PC-9 (cell line): ENCODE data around the gene LPAR4. TPM values are rescaled to one million over a fixed set of nuclear protein-coding genes. Genes with fewer than 3 reads are reported as not detected.

ENCODE experiments used
- BruUV-seq: library from RNA; stranded (reverse); fragments of 400-500 nt; replicated peaks from 2 replicates; lab custom pipeline; 2021; lab: Mats Ljungman, UMichigan
- CTCF ChIA-PET: fragments of 300-600 bp; sonication (Branson Sonifier 250); formaldehyde crosslinking; loops from one replicate; lab custom pipeline; 2022; ENCODE audit warnings: antibody characterized with exemption; lab: Charles Lee
- POLR2A ChIA-PET: fragments of 300-600 bp; sonication (Branson Sonifier 250); formaldehyde crosslinking; loops from one replicate; lab custom pipeline; 2022; ENCODE audit warnings: antibody characterized with exemption; ENCODE audit not compliant: unreplicated experiment; lab: Charles Lee
- DNase-seq, 2 experiments: peaks; one replicate each; pipeline versions ENCODE4 v3.0.0 to v3.0.0-alpha.2; 2015 to 2022; ENCODE audit warnings: mixed read lengths in 1 of 2
- H2AFZ ChIP-seq: fragments of 200-600 bp; sonication (generic); 2 replicates; pipeline ENCODE4 v1.8.1; 2017; ENCODE audit warnings: antibody characterized with exemption
- H3F3A ChIP-seq: fragments of 200-600 bp; sonication (generic); 2 replicates; pipeline ENCODE4 v1.8.1; 2017; ENCODE audit warnings: antibody characterized with exemption, mild to moderate bottlenecking, low read depth; ENCODE audit not compliant: insufficient read depth
- H3K27ac ChIP-seq: fragments of 200-600 bp; sonication (generic); 2 replicates; pipeline ENCODE4 v1.6.1; 2016; ENCODE audit warnings: mixed run types
- H3K27me3 ChIP-seq: fragments of 200-600 bp; sonication (generic); 2 replicates; pipeline ENCODE4 v1.6.1; 2016; ENCODE audit warnings: low read depth, mixed run types; ENCODE audit not compliant: insufficient read depth
- H3K36me3 ChIP-seq: fragments of 200-600 bp; sonication (generic); 2 replicates; pipeline ENCODE4 v1.6.1; 2016; ENCODE audit warnings: low read depth, mixed run types
- H3K4me1 ChIP-seq: fragments of 200-600 bp; sonication (generic); replicated peaks from 2 replicates; pipeline ENCODE4 v1.6.1; 2016; ENCODE audit warnings: mixed run types; ENCODE audit not compliant: insufficient read depth
- H3K4me2 ChIP-seq: fragments of 200-600 bp; sonication (generic); 2 replicates; pipeline ENCODE4 v1.6.1; 2017; ENCODE audit warnings: mixed run types
- H3K4me3 ChIP-seq: fragments of 200-600 bp; sonication (generic); 2 replicates; pipeline ENCODE4 v1.6.1; 2016; ENCODE audit warnings: mixed run types
- H3K79me2 ChIP-seq: fragments of 200-600 bp; sonication (generic); 2 replicates; pipeline ENCODE4 v1.6.1; 2017; ENCODE audit warnings: low read depth, mixed run types
- H3K9me2 ChIP-seq: fragments of 200-600 bp; sonication (generic); 2 replicates; pipeline ENCODE4 v1.8.1; 2017; ENCODE audit warnings: mild to moderate bottlenecking; ENCODE audit not compliant: insufficient read depth
- H3K9me3 ChIP-seq: fragments of 200-600 bp; sonication (generic); 2 replicates; pipeline ENCODE4 v1.8.1; 2016; ENCODE audit warnings: low read depth; ENCODE audit not compliant: insufficient read depth
- H4K20me1 ChIP-seq: fragments of 200-600 bp; sonication (generic); 2 replicates; pipeline ENCODE4 v1.8.1; 2017; ENCODE audit not compliant: insufficient read depth
- EZH2 ChIP-seq: fragments of 200-600 bp; sonication (generic); IDR thresholded peaks from 2 replicates; pipeline ENCODE4 v1.8.0; 2017; ENCODE audit warnings: antibody characterized with exemption, low read depth
- intact Hi-C: fragments of 100-400 bp; cut with micrococcal nuclease; formaldehyde crosslinking; loops from one replicate; pipeline ENCODE4 v1.10.0; 2022; ENCODE audit not compliant: unreplicated experiment
- total RNA-seq: library from RNA; stranded (reverse); gene quantifications from 2 replicates; pipeline ENCODE4 v1.2.3, GENCODE V29; 2021
- TF ChIP-seq, protein P1 (sequence below): fragments of 200-600 bp; sonication (generic); conservative IDR thresholded peaks from 2 replicates; pipeline ENCODE4 v1.6.1; 2017; ENCODE audit warnings: mixed run types, antibody characterized with exemption, mild to moderate bottlenecking, moderate library complexity

LPAR4 gene
- total RNA-seq, 1 experiment from 2014 or later, result not detected

DNA sequence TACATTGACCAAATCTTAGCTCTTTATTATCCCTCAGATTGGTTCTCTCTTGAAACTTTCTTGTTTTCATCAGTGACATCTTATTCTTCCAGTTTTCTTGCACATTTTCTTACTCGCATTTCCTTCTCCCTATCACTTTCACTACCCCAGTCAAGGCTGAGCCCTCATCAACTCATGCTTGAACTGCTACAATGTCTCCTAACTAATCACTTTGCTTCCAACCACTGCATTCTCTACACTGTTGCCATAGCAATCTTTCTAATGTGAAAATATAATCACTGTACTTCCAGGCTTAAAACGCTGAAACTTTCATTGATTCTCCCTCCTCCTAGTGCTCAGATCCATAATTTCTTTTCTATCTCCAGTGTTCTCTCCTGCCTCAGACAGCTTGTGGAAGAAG, 22.2 kb upstream of the LPAR4 start:
- Histone ChIP-seq H3K9me3 (no peaks in the 10 kb centered on the region), H4K20me1 (no peaks in the 10 kb centered on the region), H2AFZ (no peak overlapping the region), H3F3A (no peaks in the 10 kb centered on the region), H3K4me1 (no peaks in the 10 kb centered on the region), H3K79me2 (no peaks in the 10 kb centered on the region), H3K27me3 (no peaks in the 10 kb centered on the region), H3K9me2 (no peaks in the 10 kb centered on the region), H3K4me2 (no peak overlapping the region), H3K27ac (no peak overlapping the region), H3K36me3 (no peaks in the 10 kb centered on the region), H3K4me3 (no peak overlapping the region)
- no peak for TF ChIP-seq EZH2
- TF ChIP-seq, protein P1, sequence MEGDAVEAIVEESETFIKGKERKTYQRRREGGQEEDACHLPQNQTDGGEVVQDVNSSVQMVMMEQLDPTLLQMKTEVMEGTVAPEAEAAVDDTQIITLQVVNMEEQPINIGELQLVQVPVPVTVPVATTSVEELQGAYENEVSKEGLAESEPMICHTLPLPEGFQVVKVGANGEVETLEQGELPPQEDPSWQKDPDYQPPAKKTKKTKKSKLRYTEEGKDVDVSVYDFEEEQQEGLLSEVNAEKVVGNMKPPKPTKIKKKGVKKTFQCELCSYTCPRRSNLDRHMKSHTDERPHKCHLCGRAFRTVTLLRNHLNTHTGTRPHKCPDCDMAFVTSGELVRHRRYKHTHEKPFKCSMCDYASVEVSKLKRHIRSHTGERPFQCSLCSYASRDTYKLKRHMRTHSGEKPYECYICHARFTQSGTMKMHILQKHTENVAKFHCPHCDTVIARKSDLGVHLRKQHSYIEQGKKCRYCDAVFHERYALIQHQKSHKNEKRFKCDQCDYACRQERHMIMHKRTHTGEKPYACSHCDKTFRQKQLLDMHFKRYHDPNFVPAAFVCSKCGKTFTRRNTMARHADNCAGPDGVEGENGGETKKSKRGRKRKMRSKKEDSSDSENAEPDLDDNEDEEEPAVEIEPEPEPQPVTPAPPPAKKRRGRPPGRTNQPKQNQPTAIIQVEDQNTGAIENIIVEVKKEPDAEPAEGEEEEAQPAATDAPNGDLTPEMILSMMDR, result no peak
- POLR2A ChIA-PET, result no interaction called here
- no TSS peak for BruUV-seq
- DNase-seq, result no peak
- CTCF ChIA-PET, result no interaction called here
- intact Hi-C loops, result no loop called here

DNA sequence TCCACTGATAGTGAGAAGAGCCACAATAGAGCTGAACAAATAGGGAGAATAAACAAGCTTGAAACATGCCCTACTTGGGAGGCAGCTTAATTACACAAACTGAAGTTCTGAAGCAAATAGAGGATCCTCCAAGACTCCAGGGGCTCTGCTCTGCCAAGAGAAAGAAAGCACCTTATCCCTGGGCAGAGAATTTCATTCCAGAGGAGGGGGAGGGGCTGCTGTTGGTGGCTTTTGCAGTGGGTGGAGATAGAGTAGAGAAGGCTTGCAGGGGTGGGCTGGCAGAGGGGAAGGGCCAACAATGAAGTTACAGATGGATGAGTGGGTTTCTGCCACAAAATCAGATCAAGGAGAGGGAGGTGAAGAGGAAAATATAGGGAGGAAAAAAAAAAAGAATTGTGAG, 1.0 kb upstream of the LPAR4 start:
- H2AFZ ChIP-seq, result no peak overlapping the region
- DNase-seq, result no peak
- no peaks in the 10 kb centered on the region for H3K4me1 ChIP-seq
- CTCF ChIA-PET, result no interaction called here
- POLR2A ChIA-PET, result no interaction called here
- no TSS peak for BruUV-seq
- no peaks in the 10 kb centered on the region for H3K79me2 ChIP-seq
- H3F3A ChIP-seq, result no peaks in the 10 kb centered on the region
- no peaks in the 10 kb centered on the region for H4K20me1 ChIP-seq
- TF ChIP-seq EZH2, result no peak
- TF ChIP-seq, protein P1, result no peak
- intact Hi-C loops, result no loop called here
- no peaks in the 10 kb centered on the region for H3K36me3 ChIP-seq
- H3K27ac ChIP-seq, result no peak overlapping the region
- H3K9me3 ChIP-seq, result no peaks in the 10 kb centered on the region
- no peak overlapping the region for H3K4me2 ChIP-seq
- no peaks in the 10 kb centered on the region for H3K27me3 ChIP-seq
- no peaks in the 10 kb centered on the region for H3K9me2 ChIP-seq
- H3K4me3 ChIP-seq, result no peak overlapping the region

DNA sequence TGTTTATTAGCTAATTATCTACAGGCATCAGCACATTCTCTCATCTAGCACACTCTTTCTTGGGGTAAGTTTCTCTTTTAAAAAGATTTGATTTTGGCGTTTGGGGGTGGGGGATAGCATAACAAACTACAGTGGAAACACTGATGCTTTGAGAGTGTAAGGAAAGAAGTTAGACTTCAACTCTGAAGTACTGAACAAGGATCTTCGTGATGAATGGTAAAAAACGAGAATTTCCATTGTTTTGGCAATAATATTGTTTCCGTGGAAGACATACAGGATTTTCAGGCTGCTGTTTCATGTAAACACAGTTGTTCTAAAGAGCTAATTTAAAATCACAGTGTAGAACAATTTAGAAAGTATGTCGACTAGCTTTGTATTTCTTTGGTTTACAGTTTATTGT, 451 bp downstream of the LPAR4 start:
- no peaks in the 10 kb centered on the region for H3K9me3 ChIP-seq
- H3K79me2 ChIP-seq, result no peaks in the 10 kb centered on the region
- no peak overlapping the region for H2AFZ ChIP-seq
- intact Hi-C loops, result no loop called here
- no peaks in the 10 kb centered on the region for H3F3A ChIP-seq
- H3K4me2 ChIP-seq, result no peak overlapping the region
- no peaks in the 10 kb centered on the region for H4K20me1 ChIP-seq
- DNase-seq, result no peak
- no peaks in the 10 kb centered on the region for H3K4me1 ChIP-seq
- CTCF ChIA-PET, result no interaction called here
- no peak overlapping the region for H3K4me3 ChIP-seq
- no peak overlapping the region for H3K27ac ChIP-seq
- H3K36me3 ChIP-seq, result no peaks in the 10 kb centered on the region
- H3K9me2 ChIP-seq, result no peaks in the 10 kb centered on the region
- BruUV-seq, result no TSS peak
- TF ChIP-seq, protein P1, result no peak
- TF ChIP-seq EZH2, result no peak
- H3K27me3 ChIP-seq, result no peaks in the 10 kb centered on the region
- POLR2A ChIA-PET, result interaction anchor here (0.7 kb wide), 1 partner anchor 24 kb away, joined by 3 read pairs; no protein-coding TSS in a partner anchor
